ENCODE data around the gene MPZL1.

Gene MPZL1

DNA sequence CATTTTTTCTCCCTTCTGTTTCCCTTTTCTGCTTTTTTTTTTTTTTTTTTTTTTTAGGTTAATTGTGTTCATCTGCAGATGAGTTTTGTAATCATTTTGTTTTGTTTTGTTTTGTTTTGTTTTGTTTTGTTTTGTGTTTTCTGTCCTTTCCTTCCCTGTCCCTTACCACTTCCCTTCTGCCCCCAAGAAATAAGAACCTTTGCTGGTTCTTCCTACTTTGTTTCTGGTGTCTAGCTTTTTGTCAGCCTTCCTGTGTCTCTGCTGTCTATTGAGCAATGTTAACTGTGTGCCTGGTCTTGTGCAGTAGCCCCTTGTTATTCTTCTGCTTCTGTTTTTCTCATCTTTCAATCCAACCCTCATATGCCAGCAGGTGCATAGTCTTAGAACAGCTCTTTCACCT is 46.0 kb downstream of the MPZL1 start:
- DNase-seq (ENCODE audit: low spot score), result no peak
- TF ChIP-seq CTCF (conservative IDR thresholded peaks at IDR 0.05; ENCODE audit: low read depth), result no peak
- H3K27ac ChIP-seq, result no peak overlapping the region
- ChIA-PET POLR2A (ENCODE audit: low non-redundant PET) (no interaction called here), CTCF (no interaction called here)

DNA sequence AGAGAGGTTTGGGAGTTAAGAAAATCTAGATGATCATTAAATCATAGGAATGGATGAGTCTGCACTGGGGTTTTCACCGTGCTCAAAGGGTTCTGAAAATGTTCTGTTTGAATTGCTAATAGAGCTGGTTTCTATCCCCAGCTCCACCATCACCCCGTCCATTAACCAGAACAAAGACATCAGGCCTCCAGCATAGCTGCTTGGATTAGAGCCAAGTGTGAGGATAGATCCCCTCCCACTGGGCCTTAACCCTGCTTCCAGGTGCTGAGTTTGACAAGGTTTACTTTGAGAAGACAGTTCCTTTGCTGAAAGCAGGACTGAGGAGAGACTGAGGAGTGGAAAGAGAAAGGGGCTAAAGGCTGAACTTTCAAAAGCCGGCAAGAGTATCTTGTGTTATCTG is 48.3 kb downstream of the MPZL1 start:
- no peak for DNase-seq (ENCODE audit: low spot score)
- H3K27ac ChIP-seq, result no peak overlapping the region
- no peak for TF ChIP-seq CTCF (conservative IDR thresholded peaks at IDR 0.05; ENCODE audit: low read depth)
- CTCF ChIA-PET, result interaction anchor here (0.7 kb wide), 1 partner anchor 165 kb away, joined by 3 read pairs; no protein-coding TSS in a partner anchor
- POLR2A ChIA-PET (ENCODE audit: low non-redundant PET), result no interaction called here

DNA sequence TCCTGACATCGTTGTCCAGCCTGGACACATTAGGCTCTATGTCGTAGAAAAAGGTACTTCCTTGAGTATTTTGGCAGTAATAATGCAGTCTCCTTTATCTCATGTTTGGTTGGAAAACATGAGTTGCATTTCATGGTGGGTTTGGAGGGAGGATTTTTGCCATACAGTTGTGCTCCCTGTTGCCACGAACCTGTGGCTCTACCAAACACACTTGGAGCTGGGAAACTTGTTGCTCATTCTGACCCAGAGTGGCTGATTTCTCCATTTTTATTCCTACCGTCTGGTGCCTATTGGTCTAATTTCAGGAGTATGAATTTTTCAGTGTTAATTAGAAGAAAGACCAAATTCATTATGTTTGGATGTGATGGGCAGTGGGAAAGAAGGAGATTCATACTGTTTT is 50.7 kb downstream of the MPZL1 start:
- no peak overlapping the region for H3K27ac ChIP-seq
- no peak for DNase-seq (ENCODE audit: low spot score)
- POLR2A ChIA-PET (ENCODE audit: low non-redundant PET), result no interaction called here
- CTCF ChIA-PET, result no interaction called here
- no peak for TF ChIP-seq CTCF (conservative IDR thresholded peaks at IDR 0.05; ENCODE audit: low read depth)

DNA sequence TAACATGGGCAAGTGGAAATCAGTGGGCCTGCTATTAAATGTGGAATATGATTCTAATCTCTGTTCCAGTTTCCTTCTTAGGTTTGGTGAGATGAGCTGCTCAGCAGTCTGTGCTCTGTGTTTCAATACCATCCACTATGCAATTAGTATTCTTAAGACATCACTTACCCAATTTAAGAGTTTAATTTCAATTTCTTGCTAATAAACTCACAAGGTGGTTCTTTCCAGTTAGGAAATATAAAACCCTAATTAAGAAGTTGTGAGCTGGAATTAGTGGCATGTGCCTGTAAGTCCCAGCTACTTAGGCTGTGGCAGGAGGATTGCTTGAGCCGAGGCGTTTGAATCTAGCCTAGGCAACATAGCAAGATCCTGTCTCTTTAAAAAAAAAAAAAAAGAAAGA is 51.7 kb downstream of the MPZL1 start:
- ChIA-PET CTCF (interaction anchor here (0.7 kb wide), 1 partner anchor 29 kb away, joined by 4 read pairs; no protein-coding TSS in a partner anchor), POLR2A (ENCODE audit: low non-redundant PET) (no interaction called here)
- no peak for TF ChIP-seq CTCF (conservative IDR thresholded peaks at IDR 0.05; ENCODE audit: low read depth)
- H3K27ac ChIP-seq, result no peak overlapping the region
- DNase-seq (ENCODE audit: low spot score), result no peak

DNA sequence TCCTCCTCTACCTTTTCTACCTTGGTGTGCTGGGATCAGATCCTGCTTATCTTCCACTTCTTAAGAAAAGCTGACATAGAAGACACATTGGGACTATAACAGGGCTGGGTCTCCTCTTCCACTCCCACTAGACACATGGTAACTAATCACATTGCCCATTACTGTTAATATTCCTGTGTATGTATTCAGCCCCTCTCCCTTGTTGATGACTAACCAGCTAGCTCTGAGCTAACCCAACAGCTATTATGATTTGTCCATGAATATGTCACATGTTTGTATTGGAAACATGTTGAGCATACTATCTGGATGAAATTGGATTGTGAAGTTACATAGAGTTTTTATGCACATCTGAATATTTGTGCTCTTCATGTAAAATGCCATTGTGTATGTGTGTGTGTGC is 52.9 kb downstream of the MPZL1 start:
- POLR2A ChIA-PET (ENCODE audit: low non-redundant PET), result no interaction called here
- no peak overlapping the region for H3K27ac ChIP-seq
- CTCF ChIA-PET, result no interaction called here
- TF ChIP-seq CTCF (conservative IDR thresholded peaks at IDR 0.05; ENCODE audit: low read depth), result no peak
- DNase-seq (ENCODE audit: low spot score), result no peak

- no peak for DNase-seq (ENCODE audit: low spot score)
- H3K27ac ChIP-seq, result no peak overlapping the region
- CTCF ChIA-PET, result no interaction called here
- no peak for TF ChIP-seq CTCF (conservative IDR thresholded peaks at IDR 0.05; ENCODE audit: low read depth)
- POLR2A ChIA-PET (ENCODE audit: low non-redundant PET), result no interaction called here
These were observed 53.4 kb downstream of the MPZL1 start for GRCh38 chr1:167775178-167775577.

- TF ChIP-seq CTCF (conservative IDR thresholded peaks at IDR 0.05; ENCODE audit: low read depth), result no peak
- no peak overlapping the region for H3K27ac ChIP-seq
- ChIA-PET CTCF (interaction anchor here (0.7 kb wide), 1 partner anchor 14 kb away, joined by 3 read pairs; no protein-coding TSS in a partner anchor), POLR2A (ENCODE audit: low non-redundant PET) (no interaction called here)
- no peak for DNase-seq (ENCODE audit: low spot score)
These were observed 54.4 kb downstream of the MPZL1 start for GRCh38 chr1:167776151-167776550.

Data from RWPE1 (cell line).